GM18861 (cell line): ENCODE results near the gene KRTAP29-1.
"Not testable (repeated sequence)": the region's sequence is repeated elsewhere in the genome, so short reads cannot be mapped to it uniquely, and the experiment has no call there.

ENCODE experiments used
- ATAC-seq: cut with Tn5 transposase; IDR thresholded peaks from one replicate; pipeline ENCODE4 v1.9.1; 2021; ENCODE audit not compliant: unreplicated experiment

Gene KRTAP29-1

GRCh38 chr17:41302981-41303380 is 330 bp upstream of the KRTAP29-1 start:
- ATAC-seq, result no peak

GRCh38 chr17:41301204-41301790 is 1.4 kb downstream of the KRTAP29-1 start:
- no peak for ATAC-seq

GRCh38 chr17:41298458-41299135 is 4.1 kb downstream of the KRTAP29-1 start:
- ATAC-seq, result no peak

GRCh38 chr17:41296846-41297245 is 5.8 kb downstream of the KRTAP29-1 start:
- no peak for ATAC-seq

GRCh38 chr17:41294016-41294415 is 8.6 kb downstream of the KRTAP29-1 start:
- ATAC-seq, result no peak

- ATAC-seq, result no peak
Observed at GRCh38 chr17:41287050-41287449, 15.6 kb downstream of the KRTAP29-1 start.

- ATAC-seq, result no peak
Observed at GRCh38 chr17:41284546-41284945, 18.1 kb downstream of the KRTAP29-1 start.

- no peak for ATAC-seq
Observed at GRCh38 chr17:41284043-41284442, 18.6 kb downstream of the KRTAP29-1 start.

- no peak for ATAC-seq
Observed at GRCh38 chr17:41278176-41278955, 24.3 kb downstream of the KRTAP29-1 start.

- ATAC-seq, result not testable (repeated sequence)
Observed at GRCh38 chr17:41275648-41276190, 26.9 kb downstream of the KRTAP29-1 start, which contains the start of gene KRTAP9-7. TSS of gene KRTAP9-7 (plus strand) at chr17:41275698. CDS start at chr17:41275698, 0 bp downstream.

- no peak for ATAC-seq
Observed at GRCh38 chr17:41271858-41272257, 30.8 kb downstream of the KRTAP29-1 start.

GRCh38 chr17:41271323-41271722 is 31.3 kb downstream of the KRTAP29-1 start:
- ATAC-seq, result not testable (repeated sequence)

GRCh38 chr17:41267711-41268110 is 34.9 kb downstream of the KRTAP29-1 start:
- no peak for ATAC-seq

GRCh38 chr17:41265078-41265477 is 37.6 kb downstream of the KRTAP29-1 start, which contains the start of gene KRTAP9-6:
TSS of gene KRTAP9-6 (plus strand) at chr17:41265378. CDS start at chr17:41265378, 0 bp downstream.
- ATAC-seq, result no peak

GRCh38 chr17:41264599-41264998 is 38.1 kb downstream of the KRTAP29-1 start:
- no peak for ATAC-seq

GRCh38 chr17:41263212-41263611 is 39.4 kb downstream of the KRTAP29-1 start:
- no peak for ATAC-seq

- ATAC-seq, result no peak
Observed at GRCh38 chr17:41258406-41258805, 44.2 kb downstream of the KRTAP29-1 start.

GRCh38 chr17:41256291-41256685 is 46.4 kb downstream of the KRTAP29-1 start:
- no peak for ATAC-seq

- ATAC-seq, result not testable (repeated sequence)
Observed at GRCh38 chr17:41255381-41256290, 47.0 kb downstream of the KRTAP29-1 start, which contains the start of gene KRTAP9-9. TSS of gene KRTAP9-9 (plus strand) at chr17:41255384.

GRCh38 chr17:41254861-41255260 is 47.8 kb downstream of the KRTAP29-1 start:
- ATAC-seq, result no peak
